MCF 10A (cell line): ENCODE results near the gene FAM222A. TPM values are rescaled to one million over a fixed set of nuclear protein-coding genes. Genes with fewer than 3 reads are reported as not detected.

Experiments
- BruUV-seq: library from RNA; stranded (reverse); fragments of 400-500 nt; replicated peaks from 2 replicates; lab custom pipeline; 2021; lab: Mats Ljungman, UMichigan
- CTCF ChIA-PET: fragments of 300-600 bp; sonication (Branson Sonifier 250); formaldehyde crosslinking; extraction: SDS; loops from one replicate; lab custom pipeline; 2021; ENCODE audit warnings: antibody characterized with exemption, inconsistent platforms; lab: Yijun Ruan, JAX
- POLR2A ChIA-PET: fragments of 300-600, 350-650 bp; sonication (Branson Sonifier 250); formaldehyde crosslinking; extraction: SDS; loops from one replicate; lab custom pipeline; 2020; ENCODE audit warnings: antibody characterized with exemption, inconsistent platforms; lab: Yijun Ruan, JAX
- DNase-seq: peaks from one replicate; pipeline ENCODE4 v3.0.0-alpha.2; 2018; ENCODE audit not compliant: unreplicated experiment
- H3K27ac Mint-ChIP-seq: one replicate; pipeline ENCODE4 v1.8.0; 2022; ENCODE audit warnings: mild to moderate bottlenecking, low read depth, mixed read lengths; ENCODE audit not compliant: unreplicated experiment
- H3K27me3 Mint-ChIP-seq: one replicate; pipeline ENCODE4 v1.8.0; 2022; ENCODE audit warnings: mixed read lengths; ENCODE audit not compliant: insufficient read depth, unreplicated experiment
- H3K36me3 Mint-ChIP-seq: one replicate; pipeline ENCODE4 v1.8.0; 2022; ENCODE audit warnings: mild to moderate bottlenecking, moderate library complexity, mixed read lengths; ENCODE audit not compliant: insufficient read depth, unreplicated experiment
- H3K4me1 Mint-ChIP-seq: one replicate; pipeline ENCODE4 v1.8.0; 2022; ENCODE audit warnings: mixed read lengths; ENCODE audit not compliant: insufficient read depth, unreplicated experiment
- H3K4me3 Mint-ChIP-seq: one replicate; pipeline ENCODE4 v1.8.0; 2022; ENCODE audit warnings: mild to moderate bottlenecking, moderate library complexity, mixed read lengths; ENCODE audit not compliant: unreplicated experiment
- H3K9me3 Mint-ChIP-seq: one replicate; pipeline ENCODE4 v1.8.0; 2022; ENCODE audit warnings: mixed read lengths; ENCODE audit not compliant: unreplicated experiment
- CTCF ChIP-seq: fragments of 200-600 bp; IDR thresholded peaks from one replicate; pipeline ENCODE4 v1.8.0; 2022; ENCODE audit warnings: antibody characterized with exemption, mild to moderate bottlenecking; ENCODE audit not compliant: unreplicated experiment
- intact Hi-C: fragments of 100-400 bp; cut with micrococcal nuclease; formaldehyde crosslinking; loops from 2 replicates; pipeline ENCODE4 v1.14.1; 2022
- total RNA-seq: library from RNA; stranded (reverse); gene quantifications from 2 replicates; pipeline ENCODE4 v1.2.3, GENCODE V29; 2022

The FAM222A gene
- total RNA-seq, 1 experiment from 2014 or later, result 0.19 TPM

GRCh38 chr12:109753959-109754358 lies 40.3 kb downstream of the FAM222A start:
- no peak for DNase-seq
- BruUV-seq, result no TSS peak
- H3K9me3 Mint-ChIP-seq, result peaks cover 22% of the 10 kb centered on the region
- H3K27me3 Mint-ChIP-seq, result peaks cover 11% of the 10 kb centered on the region
- H3K36me3 Mint-ChIP-seq, result no peaks in the 10 kb centered on the region
- TF ChIP-seq CTCF, result no peak
- H3K4me1 Mint-ChIP-seq, result no peaks in the 10 kb centered on the region
- no peak overlapping the region for H3K27ac Mint-ChIP-seq
- intact Hi-C loops, result no loop called here
- H3K4me3 Mint-ChIP-seq, result no peak overlapping the region
- CTCF ChIA-PET, result interaction anchor here (0.6 to 1.1 kb wide), 4 partner anchors 17 to 326 kb away, joined by 3 to 4 read pairs (median 3); no protein-coding TSS in a partner anchor
- POLR2A ChIA-PET, result no interaction called here

DNA sequence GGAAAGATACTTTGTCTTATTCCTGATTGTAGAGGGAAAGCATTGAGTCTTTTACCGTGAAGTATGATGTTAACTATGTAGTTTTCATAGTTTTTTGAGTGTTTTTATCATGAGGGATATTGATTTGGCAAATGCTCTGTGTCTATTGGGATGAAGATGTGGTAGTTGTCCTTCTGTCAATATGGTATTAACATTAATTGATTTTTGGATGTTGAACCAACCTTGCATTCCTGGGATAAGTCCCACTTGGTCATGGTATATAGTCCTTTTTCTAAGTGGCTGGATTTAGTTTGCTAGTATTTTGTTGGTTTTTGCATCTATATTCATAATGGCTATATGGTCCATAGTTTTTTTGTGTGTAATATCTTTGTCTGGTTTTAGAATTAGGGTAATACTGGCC lies 42.8 kb downstream of the FAM222A start:
- no peak for DNase-seq
- no peaks in the 10 kb centered on the region for H3K4me1 Mint-ChIP-seq
- ChIA-PET POLR2A (no interaction called here), CTCF (no interaction called here)
- TF ChIP-seq CTCF, result no peak
- H3K27ac Mint-ChIP-seq, result no peak overlapping the region
- intact Hi-C loops, result no loop called here
- no peaks in the 10 kb centered on the region for H3K36me3 Mint-ChIP-seq
- H3K9me3 Mint-ChIP-seq, result peaks cover 14% of the 10 kb centered on the region
- no TSS peak for BruUV-seq
- H3K4me3 Mint-ChIP-seq, result no peak overlapping the region
- H3K27me3 Mint-ChIP-seq, result peaks cover 1% of the 10 kb centered on the region

GRCh38 chr12:109757671-109758265 lies 44.1 kb downstream of the FAM222A start:
- DNase-seq, result no peak
- H3K27ac Mint-ChIP-seq, result no peak overlapping the region
- TF ChIP-seq CTCF, result no peak
- intact Hi-C loops, result no loop called here
- H3K4me3 Mint-ChIP-seq, result no peak overlapping the region
- no TSS peak for BruUV-seq
- H3K4me1 Mint-ChIP-seq, result no peaks in the 10 kb centered on the region
- H3K27me3 Mint-ChIP-seq, result no peaks in the 10 kb centered on the region
- H3K9me3 Mint-ChIP-seq, result peaks cover 14% of the 10 kb centered on the region
- ChIA-PET CTCF (interaction anchor here (2.3 kb wide), 1 partner anchor 18 kb away, joined by 7 read pairs; no protein-coding TSS in a partner anchor), POLR2A (no interaction called here)
- no peaks in the 10 kb centered on the region for H3K36me3 Mint-ChIP-seq

GRCh38 chr12:109758426-109759420 lies 45.1 kb downstream of the FAM222A start:
- no peak for DNase-seq
- POLR2A ChIA-PET, result no interaction called here
- H3K4me1 Mint-ChIP-seq, result no peaks in the 10 kb centered on the region
- H3K27ac Mint-ChIP-seq, result no peak overlapping the region
- H3K9me3 Mint-ChIP-seq, result peaks cover 14% of the 10 kb centered on the region
- no TSS peak for BruUV-seq
- TF ChIP-seq CTCF, result no peak
- CTCF ChIA-PET, result interaction anchor here (0.5 to 2.3 kb wide), 2 partner anchors 14 to 17 kb away, joined by 3 to 7 read pairs; no protein-coding TSS in a partner anchor
- no peaks in the 10 kb centered on the region for H3K36me3 Mint-ChIP-seq
- H3K4me3 Mint-ChIP-seq, result no peak overlapping the region
- intact Hi-C loops, result no loop called here
- H3K27me3 Mint-ChIP-seq, result no peaks in the 10 kb centered on the region
